K562 (cell line): ENCODE results near the gene C2CD2L.

Experiments
- ATF3 ChIP-seq, 2 experiments: fragments of 450-650 bp in 1 of 2; sonication (generic) in 1 of 2; formaldehyde crosslinking in 1 of 2; IDR thresholded peaks in 1 of 2; conservative IDR thresholded peaks in 1 of 2; 2 replicates each; pipeline versions ENCODE4 v1.6.1 to v1.8.1; 2016 to 2023; ENCODE audit warnings: mild to moderate bottlenecking in 2 of 2, moderate library complexity in 2 of 2, inconsistent platforms in 1 of 2, missing genetic modification reagents in 1 of 2
- CTCF ChIP-seq, 3 experiments: IDR thresholded peaks in 2 of 3; conservative IDR thresholded peaks in 1 of 3; 2 replicates each; pipeline ENCODE4 v1.5.1; 2011 to 2012; ENCODE audit warnings: low read length in 3 of 3, mild to moderate bottlenecking in 3 of 3, control low read depth in 2 of 3, improper control_type of control experiment in 1 of 3, inconsistent platforms in 1 of 3, low read depth in 1 of 3, mixed read lengths in 1 of 3, moderate library complexity in 1 of 3; ENCODE audit not compliant: insufficient read depth in 2 of 3
- EZH2 ChIP-seq: IDR thresholded peaks from 2 replicates; pipeline ENCODE4 v1.6.1; 2012; ENCODE audit warnings: low read depth, mild to moderate bottlenecking, inconsistent platforms, low read length, borderline replicate concordance
- FOXA3 ChIP-seq, 2 experiments: fragments of 450-650 bp in 1 of 2; sonication (generic) in 1 of 2; formaldehyde crosslinking; IDR thresholded peaks in 1 of 2; conservative IDR thresholded peaks in 1 of 2; 2 replicates each; pipeline versions ENCODE4 v1.4.0 to v1.8.0; 2020 to 2022; ENCODE audit warnings: mild to moderate bottlenecking in 2 of 2, missing genetic modification reagents in 1 of 2
- RCOR1 ChIP-seq, 2 experiments: IDR thresholded peaks; 2 replicates each; pipeline ENCODE4 v1.6.1; 2012; ENCODE audit warnings: low read depth in 2 of 2, low read length in 2 of 2, borderline replicate concordance in 1 of 2, improper control_type of control experiment in 1 of 2
- SIN3A ChIP-seq, 2 experiments: fragments of 150-350 bp in 1 of 2; IDR thresholded peaks; 2 replicates each; pipeline ENCODE4 v1.6.1; 2011 to 2016; ENCODE audit warnings: borderline replicate concordance in 2 of 2, low read depth in 2 of 2, low read length in 2 of 2, mild to moderate bottlenecking in 2 of 2, moderate library complexity in 2 of 2; ENCODE audit not compliant: control insufficient read depth in 1 of 2
- SIRT6 ChIP-seq: IDR thresholded peaks from one replicate; pipeline ENCODE4 v1.6.1; 2012; ENCODE audit warnings: low read depth, mild to moderate bottlenecking, control low read depth, inconsistent platforms, low read length, moderate library complexity
- SP1 ChIP-seq: sonication (generic); formaldehyde crosslinking; IDR thresholded peaks from 2 replicates; pipeline ENCODE4 v1.8.1; 2022; ENCODE audit warnings: mild to moderate bottlenecking, missing genetic modification reagents
- TCF15 ChIP-seq: fragments of 250-450 bp; sonication (Bioruptor Pico); IDR thresholded peaks from 2 replicates; pipeline ENCODE4 v1.8.0; 2022; ENCODE audit warnings: moderate library complexity, mild to moderate bottlenecking, inconsistent platforms
- ZKSCAN1 ChIP-seq: fragments of 150-350 bp; IDR thresholded peaks from 2 replicates; pipeline ENCODE4 v1.6.1; 2016; ENCODE audit warnings: low read depth, low read length
- ZNF133 ChIP-seq: fragments of 250-450 bp; sonication (Bioruptor Pico); IDR thresholded peaks from 2 replicates; pipeline ENCODE4 v1.4.0; 2020; ENCODE audit warnings: mild to moderate bottlenecking
- ZNF57 ChIP-seq: fragments of 450-650 bp; formaldehyde crosslinking; IDR thresholded peaks from 2 replicates; pipeline ENCODE4 v1.4.0; 2020; ENCODE audit warnings: mild to moderate bottlenecking, moderate library complexity
- ZNF75A ChIP-seq: fragments of 450-650 bp; formaldehyde crosslinking; IDR thresholded peaks from 2 replicates; pipeline ENCODE4 v1.4.0; 2020; ENCODE audit warnings: mild to moderate bottlenecking

GRCh38 chr11:119065369-119065768, 41.8 kb upstream of the C2CD2L start:
- TF ChIP-seq ZNF75A (CRISPR knock-in tag) (no peak), SIN3A (IDR thresholded peaks at IDR 0.05; ENCODE audit: borderline replicate concordance in 2 of 2, control insufficient read depth in 1 of 2, low read depth in 2 of 2, low read length in 2 of 2) (no peak), FOXA3 (CRISPR knock-in tag; conservative IDR thresholded peaks at IDR 0.05 in 1 of 2, IDR thresholded peaks at IDR 0.05 in 1 of 2) (no peak), TCF15 (no peak), CTCF (IDR thresholded peaks at IDR 0.05 in 2 of 3, conservative IDR thresholded peaks at IDR 0.05 in 1 of 3; ENCODE audit: insufficient read depth in 2 of 3, low read depth in 1 of 3, low read length in 3 of 3) (peak; percentile 73 to 81 (median 80)), SP1 (CRISPR knock-in tag) (no peak; the same call in 1 of the 2 replicates), ZNF133 (CRISPR knock-in tag) (no peak), ZKSCAN1 (no peak), RCOR1 (IDR thresholded peaks at IDR 0.05; ENCODE audit: borderline replicate concordance in 1 of 2, low read depth in 2 of 2, low read length in 2 of 2) (peak in 1 of 2 experiments; percentile 70; a peak in 1 of 4 replicates), SIRT6 (no peak), ZNF57 (CRISPR knock-in tag) (no peak), EZH2 (no peak), ATF3 (IDR thresholded peaks at IDR 0.05) (no peak), ATF3 (CRISPR knock-in tag; conservative IDR thresholded peaks at IDR 0.05) (no peak)
